Activated naive CD8-positive, alpha-beta T cell treated with anti-CD3 and anti-CD28 coated beads, Interleukin-2, amount 10 ng/mL, durations not matched to agents 7 days and 5 days (primary cell): ENCODE data around the gene FANCI. TPM values are rescaled to one million over a fixed set of nuclear protein-coding genes. Genes with fewer than 3 reads are reported as not detected.

Source experiments
- ATAC-seq: fragments of 150-1000 bp; cut with Tn5 transposase; one replicate; pipeline ENCODE4 v1.10.0; 2021; ENCODE audit warnings: low read depth, moderate library complexity
- POLR2A ChIA-PET: fragments of 350-600 bp; sonication (Branson Sonifier 250); formaldehyde crosslinking; loops from one replicate; lab custom pipeline; 2021; ENCODE audit warnings: antibody characterized with exemption; lab: Charles Lee
- DNase-seq: peaks from one replicate; pipeline ENCODE4 v3.0.0; 2021
- H3K27ac Mint-ChIP-seq: one replicate; pipeline ENCODE4 v1.8.0; 2022; ENCODE audit warnings: mild to moderate bottlenecking, mixed read lengths
- H3K27me3 Mint-ChIP-seq: one replicate; pipeline ENCODE4 v1.8.0; 2022; ENCODE audit warnings: mild to moderate bottlenecking, moderate library complexity, mixed read lengths
- H3K36me3 Mint-ChIP-seq: one replicate; pipeline ENCODE4 v1.8.0; 2021; ENCODE audit warnings: mild to moderate bottlenecking, mixed read lengths
- H3K4me1 Mint-ChIP-seq: one replicate; pipeline ENCODE4 v1.8.0; 2021; ENCODE audit warnings: mixed read lengths
- H3K4me3 Mint-ChIP-seq: one replicate; pipeline ENCODE4 v1.8.0; 2022; ENCODE audit warnings: mild to moderate bottlenecking, moderate library complexity, mixed read lengths
- H3K9me3 Mint-ChIP-seq: one replicate; pipeline ENCODE4 v1.8.0; 2021; ENCODE audit warnings: mixed read lengths
- total RNA-seq, 2 experiments: library from RNA; stranded (reverse); gene quantifications; one replicate each; pipeline ENCODE4 v1.2.3, GENCODE V29; 2021

FANCI gene
- total RNA-seq, 2 experiments from 2014 or later = 155 to 161 TPM

GRCh38 chr15:89352476-89352875, 108.7 kb downstream of the FANCI start:
- POLR2A ChIA-PET = interaction anchor here (0.6 kb wide), 1 partner anchor 53 kb away, joined by 3 read pairs; no protein-coding TSS in a partner anchor
- Mint-ChIP-seq H3K36me3 (no peaks in the 10 kb centered on the region), H3K4me3 (no peak overlapping the region), H3K27me3 (peaks cover 39% of the 10 kb centered on the region), H3K27ac (no peak overlapping the region), H3K4me1 (no peaks in the 10 kb centered on the region), H3K9me3 (no peaks in the 10 kb centered on the region)
- ATAC-seq (peak; percentile 66), DNase-seq (no peak)

DNA sequence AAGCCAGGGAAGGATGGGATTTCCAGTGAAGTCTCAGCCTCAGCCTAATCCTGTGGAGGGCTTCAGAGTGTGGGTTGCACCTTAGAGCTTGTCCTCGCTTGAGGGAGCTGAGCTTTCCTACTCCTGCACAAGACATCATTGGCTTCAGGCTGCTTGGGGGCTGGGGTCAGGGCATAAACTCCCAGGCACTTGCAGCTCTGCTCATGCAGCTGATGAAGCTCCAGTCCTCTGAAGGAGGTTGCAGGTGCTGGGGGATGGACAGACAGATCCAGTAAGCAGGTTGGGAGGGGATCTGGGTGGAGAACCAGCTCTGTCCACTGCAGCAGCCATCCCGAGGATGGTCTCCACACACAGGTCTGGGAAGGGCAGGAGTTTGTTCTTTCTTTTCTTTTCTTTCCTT, 110.2 kb downstream of the FANCI start:
- H3K4me1 Mint-ChIP-seq = peaks cover 3% of the 10 kb centered on the region
- H3K27ac Mint-ChIP-seq = no peak overlapping the region
- DNase-seq = no peak
- no peak overlapping the region for H3K4me3 Mint-ChIP-seq
- peaks cover 49% of the 10 kb centered on the region for H3K27me3 Mint-ChIP-seq
- H3K36me3 Mint-ChIP-seq = no peaks in the 10 kb centered on the region
- no peaks in the 10 kb centered on the region for H3K9me3 Mint-ChIP-seq
- ATAC-seq = no peak
- POLR2A ChIA-PET = interaction anchor here (0.6 kb wide), 1 partner anchor 54 kb away, joined by 3 read pairs; no protein-coding TSS in a partner anchor

- POLR2A ChIA-PET = interaction anchor here (1.0 kb wide), 1 partner anchor 27 kb away, joined by 3 read pairs; no protein-coding TSS in a partner anchor
- Mint-ChIP-seq H3K9me3 (no peaks in the 10 kb centered on the region), H3K36me3 (no peaks in the 10 kb centered on the region), H3K4me3 (no peak overlapping the region), H3K4me1 (peaks cover 9% of the 10 kb centered on the region), H3K27me3 (peaks cover 68% of the 10 kb centered on the region), H3K27ac (no peak overlapping the region)
- ATAC-seq (no peak), DNase-seq (no peak)
These were observed 113.0 kb downstream of the FANCI start for GRCh38 chr15:89356634-89357298.

- POLR2A ChIA-PET = interaction anchor here (0.7 kb wide), 1 partner anchor 70 kb away, joined by 3 read pairs; no protein-coding TSS in a partner anchor
- Mint-ChIP-seq H3K27me3 (peaks cover 76% of the 10 kb centered on the region), H3K9me3 (no peaks in the 10 kb centered on the region), H3K4me3 (peak overlapping the region; percentile 82), H3K4me1 (peaks cover 9% of the 10 kb centered on the region), H3K36me3 (no peaks in the 10 kb centered on the region), H3K27ac (no peak overlapping the region)
- DNase-seq (no peak), ATAC-seq (peak; percentile 8)
These were observed 114.6 kb downstream of the FANCI start for GRCh38 chr15:89358435-89358754.

DNA sequence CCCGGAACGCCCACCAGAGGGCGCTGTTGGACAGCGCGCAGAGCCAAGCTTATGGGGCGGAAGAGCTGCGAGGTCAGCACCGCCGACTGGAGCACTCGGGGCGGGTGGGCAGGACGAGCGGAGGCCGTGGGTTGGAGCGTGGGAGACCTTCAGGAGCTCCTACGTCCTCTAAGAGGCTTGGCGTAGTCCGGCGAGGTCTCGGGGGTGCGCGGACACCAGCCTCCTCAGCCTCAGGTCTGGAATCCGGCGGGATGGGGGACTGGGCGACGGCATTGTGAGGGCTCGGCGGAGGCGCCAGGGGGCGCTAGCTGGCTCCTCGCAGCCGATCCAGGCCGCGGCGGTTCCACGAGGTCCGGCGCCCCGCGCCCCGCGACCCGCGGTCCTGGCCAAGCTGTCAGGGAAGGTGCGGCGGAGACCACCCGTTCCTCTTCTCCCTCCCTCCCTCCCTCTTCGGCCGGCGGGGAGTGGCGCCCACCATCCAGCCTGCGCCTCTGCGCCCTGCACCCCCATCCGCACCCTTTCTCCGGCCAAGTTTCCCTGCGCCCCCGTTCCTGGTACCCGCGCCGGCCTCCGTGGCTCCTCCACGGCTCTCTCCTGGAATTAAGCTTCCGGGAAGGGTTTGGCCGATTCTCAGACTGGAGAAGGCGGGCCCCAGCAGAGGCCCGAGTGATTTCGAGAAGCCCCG, 115.1 kb downstream of the FANCI start:
- Mint-ChIP-seq H3K27ac (no peak overlapping the region), H3K9me3 (no peaks in the 10 kb centered on the region), H3K4me3 (peak overlapping the region; percentile 82), H3K36me3 (no peaks in the 10 kb centered on the region), H3K27me3 (peaks cover 79% of the 10 kb centered on the region), H3K4me1 (peaks cover 9% of the 10 kb centered on the region)
- POLR2A ChIA-PET = interaction anchor here (0.7 kb wide), 1 partner anchor 70 kb away, joined by 3 read pairs; no protein-coding TSS in a partner anchor
- ATAC-seq (peak; percentile 90), DNase-seq (peak; percentile 90)

- ATAC-seq (no peak), DNase-seq (no peak)
- peaks cover 9% of the 10 kb centered on the region for H3K4me1 Mint-ChIP-seq
- H3K36me3 Mint-ChIP-seq = no peaks in the 10 kb centered on the region
- POLR2A ChIA-PET = interaction anchor here (1.7 kb wide), 1 partner anchor 40 kb away, joined by 5 read pairs; no protein-coding TSS in a partner anchor
- H3K27ac Mint-ChIP-seq = no peak overlapping the region
- H3K9me3 Mint-ChIP-seq = no peaks in the 10 kb centered on the region
- H3K4me3 Mint-ChIP-seq = peak overlapping the region; percentile 25
- H3K27me3 Mint-ChIP-seq = peaks cover 80% of the 10 kb centered on the region
These were observed 115.9 kb downstream of the FANCI start for GRCh38 chr15:89359471-89360293.

GRCh38 chr15:89360294-89360971, 116.7 kb downstream of the FANCI start:
- POLR2A ChIA-PET = interaction anchor here (1.7 kb wide), 1 partner anchor 39 kb away, joined by 5 read pairs; no protein-coding TSS in a partner anchor
- Mint-ChIP-seq H3K9me3 (no peaks in the 10 kb centered on the region), H3K27me3 (peaks cover 83% of the 10 kb centered on the region), H3K4me3 (no peak overlapping the region), H3K4me1 (peaks cover 9% of the 10 kb centered on the region), H3K36me3 (no peaks in the 10 kb centered on the region), H3K27ac (no peak overlapping the region)
- no peak for ATAC-seq
- no peak for DNase-seq

- POLR2A ChIA-PET = no interaction called here
- no peaks in the 10 kb centered on the region for H3K36me3 Mint-ChIP-seq
- ATAC-seq (peak; percentile 21), DNase-seq (peak; percentile 77)
- no peak overlapping the region for H3K4me3 Mint-ChIP-seq
- H3K27ac Mint-ChIP-seq = no peak overlapping the region
- peaks cover 87% of the 10 kb centered on the region for H3K27me3 Mint-ChIP-seq
- H3K4me1 Mint-ChIP-seq = peaks cover 9% of the 10 kb centered on the region
- no peaks in the 10 kb centered on the region for H3K9me3 Mint-ChIP-seq
These were observed 117.8 kb downstream of the FANCI start for GRCh38 chr15:89361451-89362202.

- ATAC-seq (no peak), DNase-seq (no peak)
- Mint-ChIP-seq H3K4me1 (peaks cover 9% of the 10 kb centered on the region), H3K36me3 (no peaks in the 10 kb centered on the region), H3K27me3 (peaks cover 87% of the 10 kb centered on the region), H3K27ac (no peak overlapping the region), H3K9me3 (no peaks in the 10 kb centered on the region), H3K4me3 (no peak overlapping the region)
- POLR2A ChIA-PET = no interaction called here
These were observed 118.7 kb downstream of the FANCI start for GRCh38 chr15:89362203-89363101.

DNA sequence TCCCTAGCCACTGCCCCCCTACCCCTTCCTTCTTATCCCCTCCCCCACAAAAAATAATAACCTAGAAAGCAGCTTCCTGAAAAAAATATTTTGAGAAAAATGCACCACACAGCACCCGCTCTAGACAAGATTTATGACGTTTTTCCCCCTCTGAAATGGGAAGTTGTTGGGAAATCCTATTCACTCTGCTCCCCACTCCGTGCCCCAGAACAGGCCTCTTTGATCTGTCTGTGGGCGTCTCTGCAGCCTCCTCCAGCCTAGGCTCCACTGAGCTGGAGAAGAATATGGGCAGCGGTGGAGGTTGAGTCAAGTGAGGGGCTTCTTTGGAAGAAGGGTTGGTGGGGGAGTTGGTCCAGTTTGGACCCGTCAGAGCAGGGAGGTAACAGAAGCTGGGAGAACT, 119.4 kb downstream of the FANCI start:
- ATAC-seq (no peak), DNase-seq (no peak)
- Mint-ChIP-seq H3K36me3 (no peaks in the 10 kb centered on the region), H3K27me3 (peaks cover 82% of the 10 kb centered on the region), H3K4me3 (no peak overlapping the region), H3K4me1 (peaks cover 9% of the 10 kb centered on the region), H3K9me3 (no peaks in the 10 kb centered on the region), H3K27ac (no peak overlapping the region)
- POLR2A ChIA-PET = no interaction called here

- no peaks in the 10 kb centered on the region for H3K9me3 Mint-ChIP-seq
- DNase-seq (no peak), ATAC-seq (no peak)
- H3K4me3 Mint-ChIP-seq = no peak overlapping the region
- no peaks in the 10 kb centered on the region for H3K36me3 Mint-ChIP-seq
- peaks cover 83% of the 10 kb centered on the region for H3K27me3 Mint-ChIP-seq
- POLR2A ChIA-PET = no interaction called here
- peaks cover 6% of the 10 kb centered on the region for H3K4me1 Mint-ChIP-seq
- H3K27ac Mint-ChIP-seq = no peak overlapping the region
These were observed 120.0 kb downstream of the FANCI start for GRCh38 chr15:89363770-89364169.
